HPDE6-E6E7 (cell line): ENCODE results near the gene MAST4.

Experiments used
- DNase-seq: peaks from one replicate; pipeline ENCODE4 v3.0.0; 2011; ENCODE audit warnings: missing footprints; ENCODE audit errors: extremely low spot score

The MAST4 gene

GRCh38 chr5:66842540-66842939, 246.3 kb downstream of the MAST4 start:
- DNase-seq, result no peak

GRCh38 chr5:66843065-66843464, 246.9 kb downstream of the MAST4 start:
- no peak for DNase-seq

- DNase-seq, result no peak
Measured at GRCh38 chr5:66848749-66849641, 252.8 kb downstream of the MAST4 start.

GRCh38 chr5:66849803-66850202, 253.6 kb downstream of the MAST4 start:
- DNase-seq, result peak; percentile 58

- peak; percentile 20 for DNase-seq
Measured at GRCh38 chr5:66850354-66851075, 254.3 kb downstream of the MAST4 start.

GRCh38 chr5:66851306-66851705, 255.1 kb downstream of the MAST4 start:
- DNase-seq, result no peak

GRCh38 chr5:66854416-66854815, 258.2 kb downstream of the MAST4 start:
- DNase-seq, result no peak

GRCh38 chr5:66856041-66856805, 260.0 kb downstream of the MAST4 start:
- no peak for DNase-seq

GRCh38 chr5:66859526-66859925, 263.3 kb downstream of the MAST4 start:
- no peak for DNase-seq

GRCh38 chr5:66860199-66860975, 264.2 kb downstream of the MAST4 start:
- DNase-seq, result no peak

GRCh38 chr5:66861402-66861801, 265.2 kb downstream of the MAST4 start:
- no peak for DNase-seq

GRCh38 chr5:66862020-66862419, 265.8 kb downstream of the MAST4 start:
- no peak for DNase-seq

GRCh38 chr5:66863243-66864170, 267.3 kb downstream of the MAST4 start:
- DNase-seq, result no peak

- no peak for DNase-seq
Measured at GRCh38 chr5:66864240-66864884, 268.2 kb downstream of the MAST4 start.

GRCh38 chr5:66867618-66868322, 271.6 kb downstream of the MAST4 start:
- DNase-seq, result no peak

GRCh38 chr5:66869347-66869746, 273.2 kb downstream of the MAST4 start:
- no peak for DNase-seq

GRCh38 chr5:66870708-66871107, 274.5 kb downstream of the MAST4 start:
- DNase-seq, result no peak

- no peak for DNase-seq
Measured at GRCh38 chr5:66871651-66872050, 275.5 kb downstream of the MAST4 start.

- DNase-seq, result no peak
Measured at GRCh38 chr5:66872736-66873331, 276.6 kb downstream of the MAST4 start.
